Thymus (tissue), 11 donors: Measurements from ENCODE around the gene SULT2B1. TPM values are rescaled to one million over a fixed set of nuclear protein-coding genes. Genes with fewer than 3 reads are reported as not detected.

ENCODE experiments used
- DNase-seq, 9 donors: peaks; one replicate each; pipeline ENCODE4 v3.0.0-alpha.2; 2013; ENCODE audit warnings: low spot score in 9 of 9, low read depth in 6 of 9, missing footprints in 1 of 9
- H3K27ac ChIP-seq, 2 donors: one replicate each; pipeline ENCODE4 v1.5.1; 2013; ENCODE audit warnings: control low read depth in 1 of 2, low read depth in 1 of 2, low read length in 1 of 2, mild to moderate bottlenecking in 1 of 2, moderate library complexity in 1 of 2
- H3K27me3 ChIP-seq, 2 donors: one replicate each; pipeline ENCODE4 v1.5.1; 2013; ENCODE audit warnings: low read length in 1 of 2; ENCODE audit not compliant: control insufficient read depth in 2 of 2, insufficient read depth in 1 of 2
- H3K36me3 ChIP-seq, 2 donors: one replicate each; pipeline ENCODE4 v1.5.1; 2013; ENCODE audit warnings: low read length in 1 of 2, mild to moderate bottlenecking in 1 of 2, moderate library complexity in 1 of 2; ENCODE audit not compliant: control insufficient read depth in 2 of 2, insufficient read depth in 2 of 2
- H3K4me1 ChIP-seq, 2 donors: one replicate each; pipeline ENCODE4 v1.5.1; 2013; ENCODE audit warnings: low read length in 2 of 2; ENCODE audit not compliant: control insufficient read depth in 2 of 2, insufficient read depth in 2 of 2
- H3K4me3 ChIP-seq, 2 donors: one replicate each; pipeline ENCODE4 v1.5.1; 2013; ENCODE audit warnings: low read length in 2 of 2, control low read depth in 1 of 2, mild to moderate bottlenecking in 1 of 2
- H3K9me3 ChIP-seq, 2 donors: one replicate each; pipeline ENCODE4 v1.5.1; 2013; ENCODE audit warnings: low read length in 1 of 2, mild to moderate bottlenecking in 1 of 2; ENCODE audit not compliant: control insufficient read depth in 2 of 2, insufficient read depth in 1 of 2
- WGBS: extraction: QIAGEN DNeasy Blood & Tissue Kit; methylation state at CpG from one replicate; pipeline ENCODE4 v1.1.7; 2013; 5-methylcytosine and 5-hydroxymethylcytosine counted together
- polyA plus RNA-seq: library from polyadenylated mRNA; stranded (reverse); fragments of 200-250 nt; gene quantifications from one replicate; pipeline ENCODE4 v1.2.3, GENCODE V29; 2013
- total RNA-seq: library from RNA; stranded (reverse); fragments of 120-200 nt; gene quantifications from one replicate; pipeline ENCODE4 v1.2.4, GENCODE V29; 2013
- donor health status: healthy.

SULT2B1 gene
- total and polyA plus RNA-seq, 2 donors, result 0.09 to 4.3 TPM

DNA sequence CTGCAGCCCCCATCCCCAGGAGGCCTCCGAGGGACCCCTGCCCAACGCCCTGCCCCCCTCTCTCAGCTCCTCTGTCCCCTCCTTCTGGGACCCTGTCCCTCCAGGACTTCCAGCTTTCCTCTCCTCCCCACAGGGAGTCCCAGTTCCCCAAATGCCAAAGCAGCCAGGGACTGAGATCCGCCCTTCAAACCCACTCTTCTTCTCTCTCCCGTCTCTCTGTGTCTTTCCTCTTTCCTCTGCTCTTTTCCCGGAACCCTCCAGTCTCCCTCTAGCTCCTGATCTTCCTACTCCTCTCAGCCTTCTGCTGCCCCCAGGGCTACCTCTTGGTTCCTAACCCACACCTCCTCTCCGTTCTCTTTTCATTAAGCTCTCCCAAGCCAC, 93.6 kb downstream of the SULT2B1 start:
- Histone ChIP-seq H3K4me3 (peak overlapping the region; percentile 55 to 65), H3K36me3 (no peaks in the 10 kb centered on the region), H3K27ac (peak overlapping the region; percentile 76 to 90), H3K4me1 (peaks cover 24 to 54% of the 10 kb centered on the region in 2 donors), H3K9me3 (no peaks in the 10 kb centered on the region), H3K27me3 (peaks cover 0 to 11% of the 10 kb centered on the region in 2 donors)
- WGBS, result under 1% methylated on average over 6 of the region's 6 CpGs
- peak in 1 of 9 donors; percentile 52 for DNase-seq

DNA sequence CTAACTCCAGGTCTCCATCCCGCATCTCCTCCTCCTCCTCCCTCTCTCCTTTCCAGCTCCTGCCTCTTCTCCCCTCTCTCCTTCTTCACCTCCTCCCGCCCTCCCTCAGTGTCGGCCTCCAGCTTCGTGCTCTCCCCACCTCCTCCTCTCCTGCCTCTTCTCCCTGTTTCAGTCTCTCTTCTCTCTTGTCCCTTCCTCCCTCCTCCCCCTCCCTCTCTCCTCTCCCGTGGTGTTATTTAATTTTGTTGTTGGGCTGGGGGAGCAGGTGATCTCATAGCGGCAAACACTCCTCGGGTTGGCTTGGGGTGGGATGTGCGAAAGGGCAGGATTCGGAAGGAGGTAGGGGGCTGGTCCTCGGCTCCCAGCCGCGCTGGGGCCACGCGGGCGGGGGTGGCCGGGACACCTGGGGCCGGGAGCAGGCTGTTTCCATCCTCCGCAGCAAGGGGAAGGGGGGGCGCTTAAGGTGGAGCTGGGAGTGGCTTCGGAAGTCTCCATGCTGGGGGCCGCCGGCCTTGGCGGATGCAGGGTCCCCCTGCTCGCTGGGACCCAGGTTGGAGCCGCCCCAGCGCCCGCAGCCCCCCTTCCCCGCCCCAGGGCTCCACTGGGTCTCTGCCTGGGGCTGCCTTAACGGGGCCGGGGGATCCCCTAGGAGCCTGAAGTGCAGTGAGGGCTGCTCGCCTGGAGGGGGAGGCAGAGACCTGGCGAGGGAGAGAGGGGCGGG, 94.2 kb downstream of the SULT2B1 start, which contains the start of gene CA11:
Gene CA11 (minus strand): TSS at position 187 of the 721 bp plus-strand sequence. CDS start 555 bp downstream, outside the sequence.
- WGBS, result under 1% methylated on average over 33 of the region's 33 CpGs
- H3K27me3 ChIP-seq, result peaks cover 0 to 11% of the 10 kb centered on the region in 2 donors
- H3K36me3 ChIP-seq, result no peaks in the 10 kb centered on the region
- peak in 8 of 9 donors; percentile 86 to 96 (median 90) for DNase-seq
- H3K9me3 ChIP-seq, result no peaks in the 10 kb centered on the region
- peak within 1 kb of the TSS; percentile 76 to 90 for H3K27ac ChIP-seq
- H3K4me3 ChIP-seq, result peak within 1 kb of the TSS; percentile 55 to 65
- H3K4me1 ChIP-seq, result peaks cover 24 to 54% of the 10 kb centered on the region in 2 donors

DNA sequence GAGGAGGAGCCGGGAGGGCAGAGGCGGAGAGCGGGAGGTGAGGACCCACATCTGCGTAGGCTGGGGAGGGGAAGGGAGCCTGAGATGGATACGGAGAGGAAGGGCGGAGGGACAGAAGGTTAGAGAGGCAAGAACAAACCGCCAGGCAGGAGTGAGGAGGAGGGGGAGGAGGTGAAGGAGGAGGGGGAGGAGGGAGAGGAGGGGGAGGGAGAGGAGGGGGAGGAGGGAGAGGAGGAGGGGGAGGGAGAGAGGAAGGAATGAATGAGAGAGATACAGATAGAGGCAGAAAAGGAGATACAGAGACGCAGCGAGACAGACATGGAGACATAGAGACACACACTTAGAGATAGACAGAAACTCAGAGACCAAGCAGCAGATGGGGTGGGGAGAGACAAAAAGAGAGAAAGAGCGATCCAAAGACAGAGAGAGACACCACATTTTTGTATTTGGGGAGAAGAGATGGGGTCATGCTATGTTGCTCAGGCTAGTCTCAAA, 94.8 kb downstream of the SULT2B1 start:
- peak overlapping the region; percentile 55 to 65 for H3K4me3 ChIP-seq
- peaks cover 0 to 11% of the 10 kb centered on the region in 2 donors for H3K27me3 ChIP-seq
- WGBS, result 14% methylated on average over 7 of the region's 10 CpGs
- no peaks in the 10 kb centered on the region for H3K9me3 ChIP-seq
- peaks cover 24 to 54% of the 10 kb centered on the region in 2 donors for H3K4me1 ChIP-seq
- peak overlapping the region; percentile 76 to 90 for H3K27ac ChIP-seq
- H3K36me3 ChIP-seq, result no peaks in the 10 kb centered on the region
- DNase-seq, result peak in 1 of 9 donors; percentile 43

DNA sequence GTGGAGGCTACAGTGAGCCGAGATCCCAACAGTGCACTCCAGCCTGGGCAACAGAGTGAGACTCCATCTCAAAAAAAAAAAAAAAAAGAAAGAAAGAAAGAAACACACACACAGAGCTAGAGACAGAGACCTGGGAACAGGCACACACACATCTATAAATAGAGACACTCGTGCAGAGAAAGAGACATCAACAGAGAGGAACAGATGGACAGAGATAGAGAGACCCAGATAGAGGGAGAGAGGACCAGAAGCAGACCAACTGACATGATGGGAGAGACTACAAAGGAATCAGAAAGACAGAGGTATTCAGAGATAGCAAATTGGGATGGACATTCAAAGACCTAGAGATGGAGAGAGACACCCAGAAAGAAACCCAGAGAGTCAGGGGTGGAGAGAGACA, 96.2 kb downstream of the SULT2B1 start:
- Histone ChIP-seq H3K4me1 (peaks cover 25 to 57% of the 10 kb centered on the region in 2 donors), H3K27ac (peak overlapping the region; percentile 18 to 44)
- WGBS, result 72% methylated on average over 2 of the region's 2 CpGs

More for the DNA sequence above, 96.2 kb downstream of the SULT2B1 start:
- Histone ChIP-seq H3K9me3 (no peaks in the 10 kb centered on the region), H3K36me3 (no peaks in the 10 kb centered on the region), H3K27me3 (peaks cover 0 to 11% of the 10 kb centered on the region in 2 donors), H3K4me3 (no peak overlapping the region)
- DNase-seq, result no peak

Other genes with a start within 250 kb of the SULT2B1 start
- 41.2 TPM for gene EMP3, start 226.6 kb upstream of the SULT2B1 start, total RNA-seq
- gene EMP3, start 226.6 kb upstream of the SULT2B1 start, polyA plus RNA-seq, result 94.3 TPM
- 4.6 TPM for gene TMEM143, start 188.2 kb upstream of the SULT2B1 start, total RNA-seq
- 10.3 TPM for gene TMEM143, start 188.2 kb upstream of the SULT2B1 start, polyA plus RNA-seq
- gene SYNGR4, start 187.8 kb upstream of the SULT2B1 start, total RNA-seq, result not detected
- gene SYNGR4, start 187.8 kb upstream of the SULT2B1 start, polyA plus RNA-seq, result 0.11 TPM
- 20.7 TPM for gene KDELR1, start 160.6 kb upstream of the SULT2B1 start, total RNA-seq
- 81.0 TPM for gene KDELR1, start 160.6 kb upstream of the SULT2B1 start, polyA plus RNA-seq
- gene GRIN2D, start 158.5 kb upstream of the SULT2B1 start, total RNA-seq, result 0.05 TPM
- 0.07 TPM for gene GRIN2D, start 158.5 kb upstream of the SULT2B1 start, polyA plus RNA-seq
- 20.2 TPM for gene GRWD1, start 106.2 kb upstream of the SULT2B1 start, total RNA-seq
- 8.4 TPM for gene GRWD1, start 106.2 kb upstream of the SULT2B1 start, polyA plus RNA-seq
- 0.19 TPM for gene KCNJ14, start 96.6 kb upstream of the SULT2B1 start, total RNA-seq
- 0.78 TPM for gene KCNJ14, start 96.6 kb upstream of the SULT2B1 start, polyA plus RNA-seq
- gene CYTH2, start 82.8 kb upstream of the SULT2B1 start, total RNA-seq, result 32.0 TPM
- 42.4 TPM for gene CYTH2, start 82.8 kb upstream of the SULT2B1 start, polyA plus RNA-seq
- gene LMTK3, start 40.3 kb upstream of the SULT2B1 start, total RNA-seq, result 0.19 TPM
- 1.5 TPM for gene LMTK3, start 40.3 kb upstream of the SULT2B1 start, polyA plus RNA-seq
- gene SPACA4, start 54.6 kb downstream of the SULT2B1 start, total RNA-seq, result not detected
- gene SPACA4, start 54.6 kb downstream of the SULT2B1 start, polyA plus RNA-seq, result not detected
- gene FAM83E, start 62.9 kb downstream of the SULT2B1 start, total RNA-seq, result 0.33 TPM
- gene FAM83E, start 62.9 kb downstream of the SULT2B1 start, polyA plus RNA-seq, result 2.2 TPM
- gene RPL18, start 67.0 kb downstream of the SULT2B1 start, total RNA-seq, result 2,287 TPM
- 2,606 TPM for gene RPL18, start 67.0 kb downstream of the SULT2B1 start, polyA plus RNA-seq
- gene SPHK2, start 67.3 kb downstream of the SULT2B1 start, total RNA-seq, result 4.6 TPM
- 13.4 TPM for gene SPHK2, start 67.3 kb downstream of the SULT2B1 start, polyA plus RNA-seq
- 15.8 TPM for gene DBP, start 85.2 kb downstream of the SULT2B1 start, total RNA-seq
- gene DBP, start 85.2 kb downstream of the SULT2B1 start, polyA plus RNA-seq, result 21.2 TPM
- gene CA11, start 94.0 kb downstream of the SULT2B1 start, total RNA-seq, result 9.8 TPM
- 15.3 TPM for gene CA11, start 94.0 kb downstream of the SULT2B1 start, polyA plus RNA-seq
- gene NTN5, start 120.8 kb downstream of the SULT2B1 start, total RNA-seq, result 0.09 TPM
- gene NTN5, start 120.8 kb downstream of the SULT2B1 start, polyA plus RNA-seq, result 3.5 TPM
- 0.66 TPM for gene FUT2, start 143.8 kb downstream of the SULT2B1 start, total RNA-seq
- 3.2 TPM for gene FUT2, start 143.8 kb downstream of the SULT2B1 start, polyA plus RNA-seq
- gene MAMSTR, start 167.6 kb downstream of the SULT2B1 start, total RNA-seq, result 0.38 TPM
- gene MAMSTR, start 167.6 kb downstream of the SULT2B1 start, polyA plus RNA-seq, result 1.2 TPM
- gene RASIP1, start 188.4 kb downstream of the SULT2B1 start, total RNA-seq, result 3.3 TPM
- 15.6 TPM for gene RASIP1, start 188.4 kb downstream of the SULT2B1 start, polyA plus RNA-seq
- gene IZUMO1, start 194.7 kb downstream of the SULT2B1 start, total RNA-seq, result 0.05 TPM
- 0.18 TPM for gene IZUMO1, start 194.7 kb downstream of the SULT2B1 start, polyA plus RNA-seq
- gene FUT1, start 200.5 kb downstream of the SULT2B1 start, total RNA-seq, result 0.52 TPM
- gene FUT1, start 200.5 kb downstream of the SULT2B1 start, polyA plus RNA-seq, result 1.3 TPM
- not detected for gene FGF21, start 203.4 kb downstream of the SULT2B1 start, total RNA-seq
- gene FGF21, start 203.4 kb downstream of the SULT2B1 start, polyA plus RNA-seq, result 0.11 TPM